Epithelial cell of proximal tubule (primary cell): ENCODE results near the gene NHS. TPM values are rescaled to one million over a fixed set of nuclear protein-coding genes. Genes with fewer than 3 reads are reported as not detected.

ENCODE experiments used
- DNase-seq: peaks from one replicate; pipeline ENCODE4 v3.0.0-alpha.2; 2011; ENCODE audit warnings: low read depth
- H3K4me3 ChIP-seq: 2 replicates; pipeline ENCODE4 v1.5.1; 2011; ENCODE audit warnings: low read depth, mild to moderate bottlenecking, low read length
- CTCF ChIP-seq: conservative IDR thresholded peaks from 2 replicates; pipeline ENCODE4 v1.5.1; 2012; ENCODE audit warnings: low read depth, mild to moderate bottlenecking, low read length
- total RNA-seq: library from RNA; depleted of rRNA; stranded (reverse); fragments of >200 nt; gene quantifications from 2 replicates; pipeline ENCODE4 v1.2.3, GENCODE V29; 2015

NHS gene
- total RNA-seq, 1 donor from 2014 or later: 7.6 TPM

GRCh38 chrX:17520016-17520615, 145.1 kb downstream of the NHS start:
- DNase-seq: no peak
- H3K4me3 ChIP-seq: no peak overlapping the region
- TF ChIP-seq CTCF: no peak

- H3K4me3 ChIP-seq: no peak overlapping the region
- no peak for DNase-seq
- no peak for TF ChIP-seq CTCF
These were observed 147.1 kb downstream of the NHS start for GRCh38 chrX:17521871-17522693.

- no peak for DNase-seq
- no peak overlapping the region for H3K4me3 ChIP-seq
- no peak for TF ChIP-seq CTCF
These were observed 150.3 kb downstream of the NHS start for GRCh38 chrX:17525266-17525665.

GRCh38 chrX:17525762-17526555, 151.0 kb downstream of the NHS start:
- H3K4me3 ChIP-seq: no peak overlapping the region
- no peak for DNase-seq
- TF ChIP-seq CTCF: no peak

- H3K4me3 ChIP-seq: no peak overlapping the region
- TF ChIP-seq CTCF: no peak
- DNase-seq: no peak
These were observed 152.2 kb downstream of the NHS start for GRCh38 chrX:17527135-17527701.

- DNase-seq: no peak
- H3K4me3 ChIP-seq: no peak overlapping the region
- TF ChIP-seq CTCF: no peak
These were observed 152.9 kb downstream of the NHS start for GRCh38 chrX:17527922-17528321.
